Loucy (cell line): ENCODE data around the gene PKD1.

Experiments
- EZH2phosphoT487 ChIP-seq: fragments of 200-600 bp; IDR thresholded peaks from 2 replicates; pipeline ENCODE4 v1.6.1; 2018; ENCODE audit warnings: antibody characterized with exemption, mild to moderate bottlenecking, moderate library complexity, borderline replicate concordance
- TF ChIP-seq, protein P1 (sequence below): fragments of 200-600 bp; sonication (generic); conservative IDR thresholded peaks from 2 replicates; pipeline ENCODE4 v1.5.1; 2014; ENCODE audit warnings: mild to moderate bottlenecking, antibody characterized with exemption, low read length

DNA sequence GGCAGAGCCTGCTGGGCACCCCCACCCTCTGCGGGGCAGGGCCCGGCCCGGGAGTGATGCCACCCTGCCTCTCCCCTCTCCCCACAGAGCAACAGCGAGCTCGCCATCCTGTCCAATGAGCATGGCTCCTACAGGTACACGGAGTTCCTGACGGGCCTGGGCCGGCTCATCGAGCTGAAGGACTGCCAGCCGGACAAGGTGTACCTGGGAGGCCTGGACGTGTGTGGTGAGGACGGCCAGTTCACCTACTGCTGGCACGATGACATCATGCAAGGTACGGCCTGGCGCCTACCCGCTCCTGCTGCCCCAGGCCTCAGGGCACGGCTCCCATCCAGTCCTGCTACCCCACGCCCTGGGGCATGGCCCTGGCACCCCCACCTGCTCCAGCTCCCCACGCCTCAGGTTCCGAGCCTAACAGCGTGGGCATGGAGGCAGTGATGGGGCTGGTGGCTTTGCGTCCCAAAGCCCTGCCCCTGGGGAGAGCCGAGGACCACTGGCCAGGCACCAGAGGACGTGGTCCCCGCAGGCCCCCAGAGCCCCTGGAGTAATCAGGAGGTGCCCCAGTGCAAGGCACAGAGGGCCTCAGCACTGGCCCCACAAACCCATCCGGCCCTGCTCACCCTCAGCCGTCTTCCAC is 49.5 kb downstream of the PKD1 start:
- TF ChIP-seq, protein P1, sequence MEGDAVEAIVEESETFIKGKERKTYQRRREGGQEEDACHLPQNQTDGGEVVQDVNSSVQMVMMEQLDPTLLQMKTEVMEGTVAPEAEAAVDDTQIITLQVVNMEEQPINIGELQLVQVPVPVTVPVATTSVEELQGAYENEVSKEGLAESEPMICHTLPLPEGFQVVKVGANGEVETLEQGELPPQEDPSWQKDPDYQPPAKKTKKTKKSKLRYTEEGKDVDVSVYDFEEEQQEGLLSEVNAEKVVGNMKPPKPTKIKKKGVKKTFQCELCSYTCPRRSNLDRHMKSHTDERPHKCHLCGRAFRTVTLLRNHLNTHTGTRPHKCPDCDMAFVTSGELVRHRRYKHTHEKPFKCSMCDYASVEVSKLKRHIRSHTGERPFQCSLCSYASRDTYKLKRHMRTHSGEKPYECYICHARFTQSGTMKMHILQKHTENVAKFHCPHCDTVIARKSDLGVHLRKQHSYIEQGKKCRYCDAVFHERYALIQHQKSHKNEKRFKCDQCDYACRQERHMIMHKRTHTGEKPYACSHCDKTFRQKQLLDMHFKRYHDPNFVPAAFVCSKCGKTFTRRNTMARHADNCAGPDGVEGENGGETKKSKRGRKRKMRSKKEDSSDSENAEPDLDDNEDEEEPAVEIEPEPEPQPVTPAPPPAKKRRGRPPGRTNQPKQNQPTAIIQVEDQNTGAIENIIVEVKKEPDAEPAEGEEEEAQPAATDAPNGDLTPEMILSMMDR = no peak
- TF ChIP-seq EZH2phosphoT487 = no peak
